Astrocyte (in vitro differentiated cells and primary cell): ENCODE data around the gene ITPA.

ENCODE experiments used
- EZH2 ChIP-seq: IDR thresholded peaks from 2 replicates; pipeline ENCODE4 v1.6.1; 2012; ENCODE audit warnings: mild to moderate bottlenecking, low read length, inconsistent platforms; ENCODE audit not compliant: insufficient read depth
- TF ChIP-seq, protein P1 (sequence below): IDR thresholded peaks from 2 replicates; pipeline ENCODE4 v1.5.1; 2011; ENCODE audit warnings: low read depth, mild to moderate bottlenecking, inconsistent platforms, low read length, moderate library complexity; ENCODE audit not compliant: insufficient read depth

GRCh38 chr20:3171391-3172125 lies 37.7 kb upstream of the ITPA start:
- TF ChIP-seq, protein P1, sequence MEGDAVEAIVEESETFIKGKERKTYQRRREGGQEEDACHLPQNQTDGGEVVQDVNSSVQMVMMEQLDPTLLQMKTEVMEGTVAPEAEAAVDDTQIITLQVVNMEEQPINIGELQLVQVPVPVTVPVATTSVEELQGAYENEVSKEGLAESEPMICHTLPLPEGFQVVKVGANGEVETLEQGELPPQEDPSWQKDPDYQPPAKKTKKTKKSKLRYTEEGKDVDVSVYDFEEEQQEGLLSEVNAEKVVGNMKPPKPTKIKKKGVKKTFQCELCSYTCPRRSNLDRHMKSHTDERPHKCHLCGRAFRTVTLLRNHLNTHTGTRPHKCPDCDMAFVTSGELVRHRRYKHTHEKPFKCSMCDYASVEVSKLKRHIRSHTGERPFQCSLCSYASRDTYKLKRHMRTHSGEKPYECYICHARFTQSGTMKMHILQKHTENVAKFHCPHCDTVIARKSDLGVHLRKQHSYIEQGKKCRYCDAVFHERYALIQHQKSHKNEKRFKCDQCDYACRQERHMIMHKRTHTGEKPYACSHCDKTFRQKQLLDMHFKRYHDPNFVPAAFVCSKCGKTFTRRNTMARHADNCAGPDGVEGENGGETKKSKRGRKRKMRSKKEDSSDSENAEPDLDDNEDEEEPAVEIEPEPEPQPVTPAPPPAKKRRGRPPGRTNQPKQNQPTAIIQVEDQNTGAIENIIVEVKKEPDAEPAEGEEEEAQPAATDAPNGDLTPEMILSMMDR: no peak
- no peak for TF ChIP-seq EZH2
